H1 (cell line): Measurements from ENCODE around the gene MYH16.

Experiments used
- BRCA1 ChIP-seq: IDR thresholded peaks from 2 replicates; pipeline ENCODE4 v1.6.1; 2012; ENCODE audit warnings: low read depth, low read length, improper control_type of control experiment
- CHD2 ChIP-seq: IDR thresholded peaks from 2 replicates; pipeline ENCODE4 v1.6.1; 2012; ENCODE audit warnings: low read length, improper control_type of control experiment
- POLR2A ChIP-seq, 2 experiments: IDR thresholded peaks; 1 replicate in 1 of 2; 2 replicates in 1 of 2; pipeline ENCODE4 v1.6.1; 2011; ENCODE audit warnings: low read depth in 2 of 2, low read length in 2 of 2, mild to moderate bottlenecking in 2 of 2; ENCODE audit errors: control extremely low read depth in 1 of 2
- SP2 ChIP-seq: IDR thresholded peaks from 2 replicates; pipeline ENCODE4 v1.6.1; 2012; ENCODE audit warnings: mild to moderate bottlenecking, low read length, inconsistent platforms
- TAF1 ChIP-seq: IDR thresholded peaks from 2 replicates; pipeline ENCODE4 v1.6.1; 2011; ENCODE audit warnings: mild to moderate bottlenecking, low read depth, low read length
- TEAD4 ChIP-seq: IDR thresholded peaks from 2 replicates; pipeline ENCODE4 v1.6.1; 2012; ENCODE audit warnings: low read depth, low read length, inconsistent platforms, mixed read lengths
- YY1 ChIP-seq: IDR thresholded peaks from 2 replicates; pipeline ENCODE4 v1.6.1; 2011; ENCODE audit warnings: low read depth, mild to moderate bottlenecking, low read length
- TF ChIP-seq, protein P1 (sequence below): IDR thresholded peaks from 2 replicates; pipeline ENCODE4 v1.6.1; 2011; ENCODE audit warnings: low read depth, mild to moderate bottlenecking, low read length; ENCODE audit not compliant: insufficient read depth
- TF ChIP-seq, protein P2 (sequence below), 3 experiments: IDR thresholded peaks; 1 replicate in 2 of 3; 2 replicates in 1 of 3; pipeline versions ENCODE4 v1.5.1 to v1.6.1; 2011; ENCODE audit warnings: low read length in 3 of 3, mild to moderate bottlenecking in 3 of 3, inconsistent platforms in 2 of 3, low read depth in 1 of 3, moderate library complexity in 1 of 3; ENCODE audit not compliant: insufficient read depth in 1 of 3; ENCODE audit errors: control extremely low read depth in 1 of 3
- TF ChIP-seq, protein P3 (sequence below): IDR thresholded peaks from 2 replicates; pipeline ENCODE4 v1.6.1; 2012; ENCODE audit warnings: inconsistent platforms
- TF ChIP-seq, protein P4 (sequence below): IDR thresholded peaks from 2 replicates; pipeline ENCODE4 v1.6.1; 2012; ENCODE audit warnings: low read length, inconsistent platforms

DNA sequence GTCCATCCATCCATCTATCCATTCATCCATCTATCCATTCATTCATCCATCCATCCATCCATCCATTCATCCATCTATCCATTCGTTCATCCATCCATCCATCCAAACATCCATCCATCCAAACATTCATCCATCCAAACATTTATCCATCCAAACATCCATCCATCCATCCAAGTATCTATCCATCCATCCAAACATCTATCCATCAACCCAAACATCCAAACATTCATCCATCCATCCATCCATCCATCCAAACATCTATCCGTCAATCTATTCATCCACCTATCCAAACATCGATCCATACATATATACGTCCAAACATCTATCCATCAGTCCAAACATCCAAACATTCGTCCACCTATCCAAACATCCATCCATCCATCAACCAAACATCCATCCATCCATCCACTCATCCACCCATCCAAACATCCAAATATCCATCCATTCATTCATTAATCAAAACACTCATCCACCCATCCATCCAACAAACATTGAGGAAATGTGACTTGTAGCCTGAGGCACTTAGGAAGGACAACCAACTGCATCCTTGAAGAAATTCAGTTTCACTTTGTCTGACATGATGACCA lies 28.8 kb upstream of the MYH16 start:
- TF ChIP-seq BRCA1 (no peak), TAF1 (no peak), TEAD4 (no peak), SP2 (no peak), POLR2A (IDR thresholded peaks at IDR 0.05; ENCODE audit: control extremely low read depth in 1 of 2, low read depth in 2 of 2, low read length in 2 of 2) (no peak), YY1 (no peak), CHD2 (no peak)
- TF ChIP-seq, protein P1, sequence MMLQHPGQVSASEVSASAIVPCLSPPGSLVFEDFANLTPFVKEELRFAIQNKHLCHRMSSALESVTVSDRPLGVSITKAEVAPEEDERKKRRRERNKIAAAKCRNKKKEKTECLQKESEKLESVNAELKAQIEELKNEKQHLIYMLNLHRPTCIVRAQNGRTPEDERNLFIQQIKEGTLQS, result no peak
- TF ChIP-seq, protein P2, sequence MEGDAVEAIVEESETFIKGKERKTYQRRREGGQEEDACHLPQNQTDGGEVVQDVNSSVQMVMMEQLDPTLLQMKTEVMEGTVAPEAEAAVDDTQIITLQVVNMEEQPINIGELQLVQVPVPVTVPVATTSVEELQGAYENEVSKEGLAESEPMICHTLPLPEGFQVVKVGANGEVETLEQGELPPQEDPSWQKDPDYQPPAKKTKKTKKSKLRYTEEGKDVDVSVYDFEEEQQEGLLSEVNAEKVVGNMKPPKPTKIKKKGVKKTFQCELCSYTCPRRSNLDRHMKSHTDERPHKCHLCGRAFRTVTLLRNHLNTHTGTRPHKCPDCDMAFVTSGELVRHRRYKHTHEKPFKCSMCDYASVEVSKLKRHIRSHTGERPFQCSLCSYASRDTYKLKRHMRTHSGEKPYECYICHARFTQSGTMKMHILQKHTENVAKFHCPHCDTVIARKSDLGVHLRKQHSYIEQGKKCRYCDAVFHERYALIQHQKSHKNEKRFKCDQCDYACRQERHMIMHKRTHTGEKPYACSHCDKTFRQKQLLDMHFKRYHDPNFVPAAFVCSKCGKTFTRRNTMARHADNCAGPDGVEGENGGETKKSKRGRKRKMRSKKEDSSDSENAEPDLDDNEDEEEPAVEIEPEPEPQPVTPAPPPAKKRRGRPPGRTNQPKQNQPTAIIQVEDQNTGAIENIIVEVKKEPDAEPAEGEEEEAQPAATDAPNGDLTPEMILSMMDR (IDR thresholded peaks at IDR 0.05; ENCODE audit: control extremely low read depth in 1 of 3, insufficient read depth in 1 of 3, low read depth in 1 of 3, low read length in 3 of 3), result no peak
- TF ChIP-seq, protein P3, sequence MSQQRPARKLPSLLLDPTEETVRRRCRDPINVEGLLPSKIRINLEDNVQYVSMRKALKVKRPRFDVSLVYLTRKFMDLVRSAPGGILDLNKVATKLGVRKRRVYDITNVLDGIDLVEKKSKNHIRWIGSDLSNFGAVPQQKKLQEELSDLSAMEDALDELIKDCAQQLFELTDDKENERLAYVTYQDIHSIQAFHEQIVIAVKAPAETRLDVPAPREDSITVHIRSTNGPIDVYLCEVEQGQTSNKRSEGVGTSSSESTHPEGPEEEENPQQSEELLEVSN, result no peak
- TF ChIP-seq, protein P4, sequence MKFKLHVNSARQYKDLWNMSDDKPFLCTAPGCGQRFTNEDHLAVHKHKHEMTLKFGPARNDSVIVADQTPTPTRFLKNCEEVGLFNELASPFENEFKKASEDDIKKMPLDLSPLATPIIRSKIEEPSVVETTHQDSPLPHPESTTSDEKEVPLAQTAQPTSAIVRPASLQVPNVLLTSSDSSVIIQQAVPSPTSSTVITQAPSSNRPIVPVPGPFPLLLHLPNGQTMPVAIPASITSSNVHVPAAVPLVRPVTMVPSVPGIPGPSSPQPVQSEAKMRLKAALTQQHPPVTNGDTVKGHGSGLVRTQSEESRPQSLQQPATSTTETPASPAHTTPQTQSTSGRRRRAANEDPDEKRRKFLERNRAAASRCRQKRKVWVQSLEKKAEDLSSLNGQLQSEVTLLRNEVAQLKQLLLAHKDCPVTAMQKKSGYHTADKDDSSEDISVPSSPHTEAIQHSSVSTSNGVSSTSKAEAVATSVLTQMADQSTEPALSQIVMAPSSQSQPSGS, result no peak
